NT2/D1 (cell line): Measurements from ENCODE around the gene TBC1D16.

Experiments
- DNase-seq: peaks from one replicate; pipeline ENCODE4 v3.0.0-alpha.2; 2011; ENCODE audit warnings: low read depth, low spot score
- H3K27me3 ChIP-seq: 2 replicates; pipeline ENCODE4 v1.6.0; 2011; ENCODE audit warnings: mild to moderate bottlenecking; ENCODE audit not compliant: insufficient read length, insufficient read depth
- H3K36me3 ChIP-seq: 2 replicates; pipeline ENCODE4 v1.6.1; 2011; ENCODE audit warnings: mild to moderate bottlenecking, low read length, mixed read lengths; ENCODE audit not compliant: insufficient read depth, insufficient read length
- H3K4me1 ChIP-seq: 2 replicates; pipeline ENCODE4 v1.5.1; 2011; ENCODE audit not compliant: insufficient read depth, insufficient read length
- H3K4me3 ChIP-seq: 2 replicates; pipeline ENCODE4 v1.5.1; 2011; ENCODE audit warnings: low read depth; ENCODE audit not compliant: insufficient read length
- H3K9ac ChIP-seq: 2 replicates; pipeline ENCODE4 v1.6.0; 2011; ENCODE audit warnings: low read depth; ENCODE audit not compliant: insufficient read length
- H3K9me3 ChIP-seq: 2 replicates; pipeline ENCODE4 v1.5.1; 2011; ENCODE audit warnings: mild to moderate bottlenecking, low read length; ENCODE audit not compliant: insufficient read depth
- SUZ12 ChIP-seq: IDR thresholded peaks from 2 replicates; pipeline ENCODE4 v1.6.1; 2011; ENCODE audit not compliant: insufficient read length, insufficient read depth; ENCODE audit errors: extremely low read depth
- YY1 ChIP-seq: IDR thresholded peaks from 2 replicates; pipeline ENCODE4 v1.6.1; 2011; ENCODE audit not compliant: insufficient read length, insufficient read depth
- ZNF274 ChIP-seq: IDR thresholded peaks from 2 replicates; pipeline ENCODE4 v1.6.1; 2011; ENCODE audit warnings: mild to moderate bottlenecking, low read depth, low read length

Gene TBC1D16

DNA sequence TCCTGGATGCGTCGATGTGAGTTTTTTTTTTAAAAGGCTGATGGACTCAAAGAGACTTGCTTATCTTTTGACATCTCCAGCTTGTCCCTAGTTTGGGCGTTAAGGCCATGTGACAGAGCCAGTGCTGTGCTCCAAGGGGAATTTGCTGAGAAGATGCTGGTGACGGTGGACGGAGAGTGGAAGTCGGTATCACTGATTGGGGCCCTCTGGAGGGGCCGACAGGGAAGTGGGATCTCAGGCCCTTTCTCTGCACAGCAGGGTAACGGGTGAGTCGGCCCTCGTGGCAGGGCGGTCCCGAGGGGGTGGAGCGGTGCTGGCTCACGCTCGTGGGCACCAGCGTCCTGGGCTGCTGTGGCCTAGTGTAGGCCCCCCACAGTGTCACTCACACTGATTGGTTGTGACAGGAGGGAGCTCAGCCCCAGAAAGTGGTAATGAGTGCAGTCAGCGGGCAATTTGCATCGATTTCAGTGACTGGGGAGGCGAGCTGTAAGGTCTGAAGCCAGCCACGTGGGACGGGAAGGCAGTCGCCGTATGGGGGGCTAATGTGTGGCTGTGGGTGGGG is 91.3 kb downstream of the TBC1D16 start:
- Histone ChIP-seq H3K27me3 (no peaks in the 10 kb centered on the region), H3K4me1 (peaks cover 30% of the 10 kb centered on the region), H3K4me3 (no peak overlapping the region), H3K9ac (no peak overlapping the region), H3K9me3 (no peaks in the 10 kb centered on the region), H3K36me3 (peaks cover 91% of the 10 kb centered on the region)
- TF ChIP-seq SUZ12 (no peak), YY1 (no peak), ZNF274 (no peak)
- no peak for DNase-seq

DNA sequence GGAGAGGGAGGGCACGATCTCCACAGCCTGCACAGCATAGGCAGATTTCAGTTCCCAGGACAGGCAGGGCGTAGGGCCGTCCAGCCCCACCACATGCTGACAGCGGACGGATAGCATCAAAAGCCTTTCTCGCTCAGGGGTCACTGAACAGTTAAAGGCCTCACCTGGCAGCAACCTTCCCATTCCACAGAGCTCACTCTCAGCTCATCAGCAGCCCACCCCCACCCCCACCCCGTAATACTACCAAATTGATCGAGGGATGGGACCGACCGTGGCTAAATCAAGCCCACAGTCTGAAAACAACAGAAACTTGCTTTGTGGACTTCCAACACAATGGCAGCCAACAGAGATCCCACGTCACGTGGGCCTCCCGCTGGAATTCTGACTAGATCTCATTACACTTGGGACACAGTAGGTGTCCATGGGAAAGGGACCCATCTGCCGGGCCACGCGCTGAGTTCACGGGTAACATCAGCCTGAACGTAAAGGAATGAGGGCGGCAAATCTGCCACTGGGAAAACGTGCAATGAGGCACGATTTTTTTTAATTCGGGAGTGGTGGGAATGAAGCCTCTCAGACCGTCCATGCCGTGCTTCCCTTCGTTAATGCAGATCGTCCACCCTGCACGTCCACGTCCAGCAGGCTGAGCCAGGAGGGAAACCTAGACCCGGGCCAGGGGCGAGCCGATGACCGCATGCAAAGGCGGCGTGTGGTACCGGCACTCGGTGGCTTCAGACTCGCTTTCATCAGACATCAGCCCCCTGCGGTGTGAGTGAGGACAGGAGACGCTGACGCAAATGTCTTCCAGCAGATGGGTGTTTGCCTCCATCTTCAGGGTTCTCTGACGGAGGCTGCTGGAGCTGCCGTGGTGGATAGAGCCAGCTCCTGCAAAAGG is 92.1 kb downstream of the TBC1D16 start:
- Histone ChIP-seq H3K36me3 (peaks cover 95% of the 10 kb centered on the region), H3K4me3 (no peak overlapping the region), H3K9ac (no peak overlapping the region), H3K4me1 (peaks cover 24% of the 10 kb centered on the region), H3K27me3 (no peaks in the 10 kb centered on the region), H3K9me3 (no peaks in the 10 kb centered on the region)
- DNase-seq: no peak
- TF ChIP-seq SUZ12 (no peak), YY1 (no peak), ZNF274 (no peak)

GRCh38 chr17:79942591-79943346 is 92.9 kb downstream of the TBC1D16 start:
- Histone ChIP-seq H3K4me1 (peaks cover 21% of the 10 kb centered on the region), H3K9ac (no peak overlapping the region), H3K9me3 (no peaks in the 10 kb centered on the region)

DNA sequence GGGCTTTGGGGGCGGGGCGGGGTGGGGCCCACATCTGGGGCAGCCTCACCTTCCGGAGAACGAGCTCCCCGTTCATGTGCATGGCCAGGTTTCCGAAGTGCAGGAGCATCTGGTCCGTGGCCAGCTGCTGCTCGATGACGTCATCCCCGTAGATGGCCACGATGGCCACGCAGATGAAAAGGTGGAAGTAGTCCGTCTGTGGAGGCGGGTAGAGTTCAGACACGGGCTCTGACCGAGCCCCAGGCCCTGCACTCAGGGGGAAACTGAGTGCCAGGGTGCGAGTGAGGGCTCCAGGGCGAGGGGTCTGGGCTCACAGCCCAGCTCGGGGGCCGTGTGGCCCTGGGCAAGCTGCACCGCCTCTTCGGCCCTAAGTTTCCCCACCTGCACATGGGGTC is 93.7 kb downstream of the TBC1D16 start:
- no peak for TF ChIP-seq SUZ12
- TF ChIP-seq ZNF274: no peak
- Histone ChIP-seq H3K9me3 (no peaks in the 10 kb centered on the region), H3K36me3 (peaks cover 86% of the 10 kb centered on the region), H3K4me1 (peaks cover 21% of the 10 kb centered on the region), H3K4me3 (no peak overlapping the region), H3K27me3 (no peaks in the 10 kb centered on the region), H3K9ac (no peak overlapping the region)
- no peak for DNase-seq

More at GRCh38 chr17:79942591-79943346, 92.9 kb downstream of the TBC1D16 start:
- Histone ChIP-seq H3K27me3 (no peaks in the 10 kb centered on the region), H3K4me3 (no peak overlapping the region), H3K36me3 (peaks cover 94% of the 10 kb centered on the region)
- no peak for DNase-seq
- TF ChIP-seq YY1: no peak
- no peak for TF ChIP-seq ZNF274
- no peak for TF ChIP-seq SUZ12

- no peaks in the 10 kb centered on the region for H3K9me3 ChIP-seq
- H3K27me3 ChIP-seq: no peaks in the 10 kb centered on the region
- H3K9ac ChIP-seq: no peak overlapping the region
- TF ChIP-seq YY1: no peak
- TF ChIP-seq SUZ12: no peak
- TF ChIP-seq ZNF274: no peak
- no peak overlapping the region for H3K4me3 ChIP-seq
- DNase-seq: no peak
- H3K4me1 ChIP-seq: peaks cover 20% of the 10 kb centered on the region
- peaks cover 79% of the 10 kb centered on the region for H3K36me3 ChIP-seq
Observed at GRCh38 chr17:79941088-79942010, 94.3 kb downstream of the TBC1D16 start.

DNA sequence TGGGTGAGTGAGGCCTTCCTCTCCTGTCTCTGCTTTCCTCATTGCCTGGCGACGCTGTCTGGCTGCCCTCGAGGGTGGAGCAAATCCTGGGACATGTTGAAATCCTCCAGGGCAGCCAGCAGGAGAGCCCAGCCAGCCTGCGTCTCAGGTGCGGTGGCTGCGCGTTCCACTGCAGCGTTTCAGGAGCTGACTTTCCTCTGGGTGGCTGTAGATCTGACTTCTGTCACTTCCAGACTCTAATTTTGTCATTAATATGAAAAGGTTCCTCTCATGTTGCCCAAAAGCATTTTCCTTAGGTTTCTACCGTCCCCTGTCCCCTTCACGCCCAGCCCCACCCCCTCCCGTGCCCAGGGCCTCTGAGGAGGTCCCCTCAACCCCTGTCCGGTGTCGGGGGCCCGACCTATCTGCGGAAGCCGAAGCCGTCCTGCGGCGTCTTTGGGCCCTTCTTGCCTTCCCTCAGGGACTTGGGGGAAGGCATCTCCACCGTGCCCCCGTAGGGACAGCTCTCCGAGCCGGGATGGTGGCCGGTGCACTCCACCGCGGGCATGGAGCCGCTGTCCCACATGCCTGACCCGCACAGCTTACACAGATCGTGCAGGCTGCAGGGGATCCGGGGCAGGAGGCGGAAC is 95.1 kb downstream of the TBC1D16 start:
- no peaks in the 10 kb centered on the region for H3K27me3 ChIP-seq
- peaks cover 21% of the 10 kb centered on the region for H3K4me1 ChIP-seq
- H3K9me3 ChIP-seq: no peaks in the 10 kb centered on the region
- H3K9ac ChIP-seq: no peak overlapping the region
- no peak for TF ChIP-seq YY1
- no peak for TF ChIP-seq SUZ12
- no peak for DNase-seq
- H3K36me3 ChIP-seq: peaks cover 72% of the 10 kb centered on the region
- no peak overlapping the region for H3K4me3 ChIP-seq
